NCI-H526 (cell line): Measurements from ENCODE around the gene CLIC1.

Experiments used
- DNase-seq, 2 experiments: peaks; one replicate each; lab custom pipeline; 2025; lab: John Stamatoyannopoulos, UW

CLIC1 gene

GRCh38 chr6:31737991-31738979, 2.0 kb upstream of the CLIC1 start:
- peak; percentile 65 to 75 for DNase-seq

DNA sequence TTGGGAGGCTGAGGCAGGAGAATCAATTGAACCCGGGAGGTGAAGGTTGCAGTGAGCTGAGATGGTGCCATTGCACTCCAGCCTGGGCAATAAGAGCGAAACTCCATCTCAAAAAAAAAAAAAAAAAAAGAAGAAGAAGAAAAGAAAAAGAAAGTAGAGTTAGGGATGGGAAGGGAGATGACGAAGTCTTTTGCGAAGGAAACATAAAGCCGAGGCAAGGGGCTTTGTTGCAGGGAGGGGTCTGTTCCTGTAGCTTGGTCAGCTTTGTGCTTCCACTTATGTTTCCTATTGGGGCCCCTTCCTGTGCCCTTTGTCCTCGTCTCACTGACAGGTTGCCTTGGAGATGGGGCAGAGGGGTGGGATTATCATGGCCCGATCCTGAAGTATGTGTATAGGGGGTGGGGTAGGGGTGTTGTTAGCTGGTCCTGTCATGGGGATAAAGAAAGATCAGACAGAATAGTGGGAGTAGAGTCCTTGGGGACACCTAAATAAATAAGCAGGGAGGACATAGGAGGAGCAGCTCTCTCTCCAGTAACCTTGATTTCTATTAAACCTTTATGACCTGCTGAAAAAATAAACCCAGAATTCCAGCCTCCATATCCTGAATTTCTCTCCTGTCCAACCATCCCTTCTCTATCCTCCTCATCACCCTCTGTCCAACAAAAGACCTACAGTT, 1.1 kb upstream of the CLIC1 start:
- DNase-seq: peak; percentile 53 to 66

GRCh38 chr6:31736768-31737314, 511 bp upstream of the CLIC1 start:
- no peak for DNase-seq

GRCh38 chr6:31734821-31735406, 1.4 kb downstream of the CLIC1 start:
- peak in 1 of 2 experiments; percentile 36 for DNase-seq

- no peak for DNase-seq
Observed at GRCh38 chr6:31734247-31734820, 2.0 kb downstream of the CLIC1 start.

- DNase-seq: no peak
Observed at GRCh38 chr6:31733734-31734133, 2.6 kb downstream of the CLIC1 start.

DNA sequence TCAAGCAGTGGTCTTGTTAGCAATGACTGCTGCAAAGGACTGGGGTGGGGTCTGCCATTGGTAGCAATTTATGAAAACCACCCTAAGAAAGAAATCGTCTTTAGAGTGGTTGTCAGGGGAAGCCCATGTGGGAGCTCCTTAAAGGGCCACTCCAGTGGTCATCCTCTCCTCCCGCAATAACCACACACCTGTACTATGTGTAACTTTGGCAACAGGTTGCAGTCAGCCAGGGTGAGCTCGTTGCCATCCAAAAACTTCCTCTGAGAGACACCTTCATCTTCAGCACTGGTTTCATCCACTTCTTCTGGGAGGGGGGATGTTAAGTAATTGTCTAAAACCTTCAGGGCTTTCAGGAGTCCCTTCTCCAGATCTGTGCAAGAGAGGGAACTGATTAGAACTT, 4.3 kb downstream of the CLIC1 start:
- no peak for DNase-seq

DNA sequence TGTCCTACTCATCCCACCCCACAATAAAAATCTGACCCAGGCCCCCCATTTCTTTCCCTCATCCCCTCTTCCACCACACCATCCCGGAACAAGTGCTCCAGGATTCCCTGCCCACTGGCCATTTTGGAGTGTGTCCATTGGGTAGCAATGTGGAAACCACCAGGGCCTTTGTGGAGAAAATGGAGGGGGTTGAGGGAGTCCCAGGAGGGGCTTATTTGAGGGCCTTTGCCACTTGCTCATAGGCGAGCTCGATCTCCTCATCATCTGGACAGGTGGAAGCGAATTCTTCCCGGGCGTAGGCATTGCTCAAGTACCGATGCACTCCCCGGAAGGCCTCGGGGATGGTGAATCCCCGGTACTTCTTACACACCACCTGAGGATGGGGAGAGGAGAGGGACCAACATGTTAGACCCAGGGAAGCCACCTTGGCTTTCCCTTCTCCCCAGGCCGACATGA, 5.7 kb downstream of the CLIC1 start:
- DNase-seq: no peak

GRCh38 chr6:31729979-31730630, 6.2 kb downstream of the CLIC1 start:
- peak; percentile 69 to 88 for DNase-seq

GRCh38 chr6:31729515-31729978, 6.8 kb downstream of the CLIC1 start:
- DNase-seq: peak; percentile 85 to 95

- no peak for DNase-seq
Observed at GRCh38 chr6:31728767-31729514, 7.4 kb downstream of the CLIC1 start, which contains the start of gene DDAH2. Gene DDAH2 (minus strand): TSS chr6:31729299. CDS start chr6:31729161, 138 bp downstream.

DNA sequence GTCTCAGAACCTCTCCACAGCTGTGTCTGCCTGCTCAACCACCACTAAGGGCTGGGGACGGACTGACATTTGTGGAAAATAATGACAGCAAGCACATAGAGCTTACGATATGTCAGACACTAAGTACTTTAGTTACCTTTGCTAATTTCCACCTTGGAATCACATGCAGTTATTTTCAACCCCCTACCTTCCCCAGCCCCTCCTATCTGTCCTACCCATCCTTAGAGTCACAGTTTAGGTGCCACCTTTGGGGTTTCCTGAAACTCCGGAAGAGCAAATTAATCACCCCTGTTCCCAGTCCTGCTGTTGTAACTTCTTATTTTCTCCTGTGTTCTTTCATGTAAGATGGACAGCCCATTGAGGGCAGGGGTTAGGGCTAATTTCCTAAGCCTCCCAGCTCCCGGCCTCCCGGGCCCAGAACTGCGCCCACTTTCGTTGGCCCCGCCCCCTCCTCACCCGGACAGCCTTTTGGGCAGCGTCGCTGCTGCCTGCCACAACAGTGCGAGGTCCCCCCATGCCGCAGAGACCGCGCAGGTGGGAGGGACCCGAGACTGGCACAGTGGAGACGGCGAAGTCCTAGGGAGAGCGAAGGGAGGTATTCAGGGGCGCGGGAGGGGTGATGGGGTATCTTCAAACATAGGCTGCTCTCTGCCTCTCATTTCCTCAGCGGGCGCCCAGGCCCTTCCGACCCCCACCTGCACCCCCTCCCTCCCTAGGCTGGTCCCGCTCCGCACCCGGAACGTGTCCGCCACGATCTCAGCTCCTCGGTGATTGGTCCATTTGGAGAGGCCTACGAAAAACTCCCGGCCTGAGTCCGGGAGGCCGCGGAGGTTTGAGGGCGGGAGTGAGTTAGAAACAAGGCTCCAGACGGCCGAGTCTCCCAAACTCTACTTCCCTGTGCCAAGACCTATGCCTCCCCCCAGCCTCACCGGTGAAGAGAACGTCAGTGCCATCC, 8.3 kb downstream of the CLIC1 start:
- no peak for DNase-seq

GRCh38 chr6:31727034-31727716, 9.2 kb downstream of the CLIC1 start:
- no peak for DNase-seq

GRCh38 chr6:31725502-31726350, 10.6 kb downstream of the CLIC1 start:
- DNase-seq: no peak

DNA sequence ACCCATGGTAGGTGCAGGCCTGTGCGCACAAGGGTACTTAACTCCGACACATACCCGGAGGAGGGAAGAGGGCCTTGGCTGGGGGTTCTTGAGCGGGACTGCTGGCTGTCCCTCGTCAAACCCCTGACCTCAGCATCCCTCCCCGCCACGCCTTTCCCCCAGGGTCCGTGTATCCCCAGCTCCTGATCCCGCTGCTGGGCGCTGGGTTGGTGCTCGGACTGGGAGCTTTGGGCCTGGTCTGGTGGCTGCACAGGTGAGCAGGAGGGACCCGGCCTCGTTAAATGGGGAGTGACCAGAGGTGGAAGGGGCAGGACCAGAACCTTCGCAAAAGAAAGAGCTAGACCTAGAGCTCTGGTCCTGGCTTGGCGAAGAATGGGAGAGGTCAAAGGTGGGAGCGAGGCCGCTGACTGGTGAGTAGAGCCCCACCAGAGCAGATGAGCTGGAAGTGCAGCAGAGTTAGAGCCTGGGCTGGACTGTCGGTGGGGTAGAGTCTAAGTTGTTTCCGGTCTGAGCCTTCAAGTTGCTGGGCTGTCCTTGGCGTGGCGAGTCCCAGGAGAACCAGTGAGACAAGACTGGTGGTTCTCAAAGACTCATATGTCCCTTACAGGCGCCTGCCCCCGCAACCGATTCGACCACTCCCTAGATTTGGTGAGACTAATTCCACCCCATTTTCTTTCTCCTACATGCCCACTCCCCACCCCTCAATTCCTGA, 12.2 kb downstream of the CLIC1 start:
- no peak for DNase-seq

DNA sequence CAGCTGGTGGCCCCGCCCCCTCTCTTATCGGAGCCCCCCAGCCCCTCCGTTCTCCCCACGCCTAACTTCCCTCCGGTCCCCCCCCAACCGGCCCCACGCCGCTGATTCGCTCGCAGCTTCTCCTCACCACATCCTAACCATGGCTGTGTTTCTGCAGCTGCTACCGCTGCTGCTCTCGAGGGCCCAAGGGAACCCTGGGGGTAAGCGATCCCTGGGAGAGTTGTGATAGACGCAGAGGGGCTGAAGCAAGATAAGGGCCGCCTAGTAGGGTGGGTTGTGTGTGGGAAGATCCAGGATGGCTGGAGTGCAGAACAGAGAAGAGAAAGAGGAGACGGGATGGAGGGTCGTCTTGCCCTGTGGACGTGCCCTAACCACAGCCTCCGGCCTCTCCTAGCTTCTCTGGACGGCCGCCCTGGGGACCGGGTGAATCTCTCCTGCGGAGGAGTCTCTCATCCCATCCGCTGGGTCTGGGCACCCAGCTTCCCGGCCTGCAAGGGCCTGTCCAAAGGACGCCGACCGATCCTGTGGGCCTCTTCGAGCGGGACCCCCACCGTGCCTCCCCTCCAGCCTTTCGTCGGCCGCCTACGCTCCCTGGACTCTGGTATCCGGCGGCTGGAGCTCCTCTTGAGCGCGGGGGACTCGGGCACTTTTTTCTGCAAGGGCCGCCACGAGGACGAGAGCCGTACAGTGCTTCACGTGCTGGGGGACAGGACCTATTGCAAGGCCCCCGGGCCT, 12.9 kb downstream of the CLIC1 start, which contains the start of gene MPIG6B:
TSS of gene MPIG6B (plus strand) at position 129 of the 735 bp plus-strand sequence. CDS start at position 140, 11 bp downstream.
- no peak for DNase-seq
